Skeletal muscle cell (primary cell): ENCODE results near the gene ZNF735.
"Not testable (repeated sequence)": the region's sequence is repeated elsewhere in the genome, so short reads cannot be mapped to it uniquely, and the experiment has no call there.

Experiments used
- DNase-seq: peaks from one replicate; pipeline ENCODE4 v3.0.0-alpha.2; 2010; ENCODE audit warnings: low read depth
- H3K4me3 ChIP-seq: 2 replicates; pipeline ENCODE4 v1.5.1; 2011; ENCODE audit warnings: low read depth, mild to moderate bottlenecking, control low read depth, low read length, moderate library complexity

ZNF735 gene

DNA sequence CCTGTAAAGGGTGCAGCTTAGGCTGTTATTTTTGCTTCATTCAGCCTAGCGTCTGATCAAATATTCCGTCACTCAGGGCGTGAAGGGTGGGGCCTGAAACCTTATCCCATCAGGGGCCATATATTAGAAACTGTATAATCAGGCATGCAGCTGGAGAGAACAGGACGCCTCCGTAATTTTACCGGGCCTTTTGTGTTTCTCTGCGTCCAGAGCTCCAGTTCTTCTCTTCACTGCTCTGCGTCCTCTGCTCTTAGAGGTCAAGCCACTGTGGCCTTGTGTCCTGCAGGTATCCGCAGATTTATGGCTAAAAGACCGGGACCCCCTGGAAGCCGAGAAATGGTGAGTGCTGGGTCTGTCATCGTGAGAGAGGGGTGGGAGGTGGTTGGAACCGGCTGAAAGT is at the start of gene ZNF735:
Gene ZNF735, plus strand, starts transcription at position 301 of the 400 bp plus-strand sequence. Its CDS starts 0 bp downstream, at position 301.
- DNase-seq: no peak
- H3K4me3 ChIP-seq: no peak within 1 kb of the TSS

- DNase-seq, H3K4me3 ChIP-seq: not testable (repeated sequence)
Observed at GRCh38 chr7:64170974-64171373, 36.0 kb upstream of the ZNF735 start.

GRCh38 chr7:64174328-64174727 is 32.7 kb upstream of the ZNF735 start:
- no peak for DNase-seq
- no peak overlapping the region for H3K4me3 ChIP-seq

- no peak overlapping the region for H3K4me3 ChIP-seq
- DNase-seq: no peak
Observed at GRCh38 chr7:64174941-64175340, 32.1 kb upstream of the ZNF735 start.

DNA sequence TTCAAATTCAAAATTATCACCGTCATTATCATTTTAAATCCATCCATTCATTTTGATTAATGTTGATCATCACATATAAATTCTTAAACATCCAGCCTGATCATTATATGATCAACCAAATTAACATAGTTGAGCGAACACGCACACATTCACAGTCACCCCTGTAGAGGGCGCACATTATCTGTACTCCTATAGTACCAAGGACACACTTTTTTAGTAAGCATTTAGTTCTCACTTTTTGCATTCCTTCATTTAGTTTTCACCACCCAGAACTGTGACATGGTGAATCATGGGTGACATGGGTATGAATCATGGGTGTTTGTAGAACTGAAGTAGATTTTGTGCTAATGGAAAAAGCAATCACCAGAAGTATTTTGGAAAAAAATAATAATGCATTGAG is 26.0 kb upstream of the ZNF735 start:
- no peak overlapping the region for H3K4me3 ChIP-seq
- DNase-seq: no peak

GRCh38 chr7:64181586-64181985 is 25.4 kb upstream of the ZNF735 start:
- DNase-seq: no peak
- no peak overlapping the region for H3K4me3 ChIP-seq

- DNase-seq: no peak
- no peak overlapping the region for H3K4me3 ChIP-seq
Observed at GRCh38 chr7:64182036-64182790, 24.8 kb upstream of the ZNF735 start.

- DNase-seq: no peak
Observed at GRCh38 chr7:64183126-64183742, 23.8 kb upstream of the ZNF735 start.

DNA sequence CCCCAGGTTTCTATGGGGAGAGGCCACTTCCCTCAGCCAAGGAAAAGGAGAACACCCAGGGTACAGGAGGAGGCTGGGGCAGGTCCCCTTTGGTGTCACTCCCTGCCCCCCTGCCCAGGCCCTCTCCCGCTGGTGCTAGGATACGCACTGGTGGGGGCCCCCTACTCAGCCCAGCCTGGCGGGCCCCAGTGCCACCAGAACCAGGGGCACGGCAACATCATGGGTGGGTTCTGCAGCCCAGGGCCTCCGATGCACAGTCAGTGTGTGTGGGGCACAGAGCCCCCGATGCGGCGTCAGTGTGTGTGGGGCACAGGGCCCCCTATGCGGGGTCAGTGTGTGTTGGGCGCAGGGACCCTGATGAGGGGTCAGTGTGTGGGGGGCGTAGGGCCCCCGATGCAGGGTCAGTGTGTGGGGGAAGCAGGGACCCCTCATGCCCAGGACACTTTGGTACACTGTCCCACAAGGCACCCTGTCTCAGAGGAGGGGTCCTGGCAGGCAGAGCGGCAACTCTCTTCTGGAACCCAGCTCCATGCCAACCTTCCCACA is 23.1 kb upstream of the ZNF735 start:
- no peak overlapping the region for H3K4me3 ChIP-seq
- DNase-seq: no peak

More at GRCh38 chr7:64183126-64183742, 23.8 kb upstream of the ZNF735 start:
- H3K4me3 ChIP-seq: no peak overlapping the region

- DNase-seq: no peak
- H3K4me3 ChIP-seq: no peak overlapping the region
Observed at GRCh38 chr7:64184376-64184775, 22.6 kb upstream of the ZNF735 start.

DNA sequence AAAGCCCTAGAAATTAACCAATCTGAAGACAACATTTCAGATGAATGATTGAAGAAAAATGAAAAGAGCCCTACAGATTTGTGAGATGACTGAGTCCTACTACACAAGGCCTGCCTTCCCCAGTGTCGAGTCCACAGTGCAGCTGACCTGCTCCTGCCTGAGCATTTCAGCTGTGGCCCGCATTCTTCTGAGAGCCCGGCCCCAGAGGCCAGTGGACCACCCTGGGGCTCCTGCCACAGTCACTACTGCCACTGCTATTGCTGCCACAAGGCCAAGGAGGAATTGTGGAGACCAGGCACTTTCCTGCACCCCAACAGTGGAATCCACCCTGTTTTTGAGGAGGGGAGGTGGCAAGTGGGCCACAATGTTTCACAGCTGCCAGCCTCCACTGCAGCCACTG is 19.6 kb upstream of the ZNF735 start:
- H3K4me3 ChIP-seq: no peak overlapping the region
- DNase-seq: no peak

DNA sequence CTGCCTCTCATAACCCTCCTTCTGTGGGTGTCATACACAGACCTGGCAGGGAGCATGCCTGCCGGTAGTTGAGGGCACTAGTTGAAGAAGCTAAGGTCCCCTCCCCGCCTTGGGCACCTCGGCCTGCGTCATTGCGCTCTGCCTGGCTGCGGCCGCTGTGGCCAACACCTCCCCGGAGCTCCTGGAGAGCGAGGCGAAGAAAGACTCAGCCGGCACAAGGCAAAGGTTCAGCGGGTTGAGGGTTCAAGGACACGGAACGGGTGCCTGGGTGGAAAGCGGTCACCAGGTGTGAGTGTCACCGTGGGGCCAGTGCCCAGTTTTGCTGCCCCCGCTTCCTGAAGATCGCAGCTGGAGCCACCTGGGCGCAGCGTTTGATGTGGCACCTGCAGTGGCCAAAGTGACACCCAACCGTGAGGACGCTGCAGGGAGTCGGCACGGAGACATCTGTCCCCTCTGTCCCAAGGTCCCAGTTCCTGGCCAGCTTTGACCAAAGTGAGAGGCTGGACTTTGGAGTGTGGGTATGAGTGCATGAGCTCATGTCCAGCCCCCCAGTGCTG is 14.8 kb upstream of the ZNF735 start:
- H3K4me3 ChIP-seq: no peak overlapping the region
- no peak for DNase-seq

- no peak for DNase-seq
- no peak overlapping the region for H3K4me3 ChIP-seq
Observed at GRCh38 chr7:64192775-64193174, 14.2 kb upstream of the ZNF735 start.

DNA sequence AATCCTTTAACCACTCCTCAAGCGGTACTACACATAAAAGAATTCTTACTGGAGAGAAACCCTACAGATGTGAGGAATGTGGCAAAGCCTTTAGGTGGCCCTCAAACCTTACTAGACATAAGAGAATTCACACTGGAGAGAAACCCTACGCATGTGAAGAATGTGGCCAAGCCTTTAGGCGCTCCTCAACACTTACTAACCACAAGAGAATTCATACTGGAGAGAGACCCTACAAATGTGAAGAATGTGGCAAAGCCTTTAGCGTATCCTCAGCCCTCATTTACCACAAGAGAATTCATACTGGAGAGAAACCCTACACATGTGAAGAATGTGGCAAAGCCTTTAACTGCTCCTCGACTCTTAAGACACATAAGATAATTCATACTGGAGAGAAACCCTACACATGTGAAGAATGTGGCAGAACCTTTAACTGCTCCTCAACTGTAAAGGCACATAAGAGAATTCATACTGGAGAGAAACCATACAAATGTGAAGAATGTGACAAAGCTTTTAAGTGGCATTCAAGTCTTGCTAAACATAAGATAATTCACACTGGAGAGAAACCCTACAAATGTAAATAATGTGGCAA is 12.8 kb downstream of the ZNF735 start:
- not testable (repeated sequence) for H3K4me3 ChIP-seq

GRCh38 chr7:64223366-64223765 is 16.4 kb downstream of the ZNF735 start:
- no peak for DNase-seq
- H3K4me3 ChIP-seq: no peak overlapping the region

More for the DNA sequence above, 12.8 kb downstream of the ZNF735 start:
- DNase-seq: not testable (repeated sequence)

DNA sequence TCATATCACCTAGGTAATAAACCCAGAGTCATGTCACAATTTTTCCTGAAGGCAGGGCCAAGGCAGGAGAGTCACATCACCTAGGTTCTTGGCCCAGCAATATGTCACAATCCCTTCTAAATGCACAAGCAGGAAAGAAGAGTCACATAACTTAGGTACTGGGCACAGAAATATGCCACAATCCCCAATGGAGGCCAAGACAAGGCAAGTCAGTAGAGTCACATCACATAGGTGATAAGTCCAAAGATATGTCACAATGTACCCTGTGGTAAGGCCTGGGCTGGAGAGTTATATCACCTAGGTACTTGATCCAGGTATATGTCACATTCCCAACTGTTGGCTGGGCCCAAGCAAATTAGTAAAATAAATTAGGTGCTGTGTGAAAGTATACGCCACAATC is 21.2 kb downstream of the ZNF735 start, which contains the start of gene ZNF679:
Gene ZNF679, plus strand, starts transcription at position 301 of the 400 bp plus-strand sequence. CDS start 20,644 bp downstream, outside the sequence.
- H3K4me3 ChIP-seq, DNase-seq: not testable (repeated sequence)

DNA sequence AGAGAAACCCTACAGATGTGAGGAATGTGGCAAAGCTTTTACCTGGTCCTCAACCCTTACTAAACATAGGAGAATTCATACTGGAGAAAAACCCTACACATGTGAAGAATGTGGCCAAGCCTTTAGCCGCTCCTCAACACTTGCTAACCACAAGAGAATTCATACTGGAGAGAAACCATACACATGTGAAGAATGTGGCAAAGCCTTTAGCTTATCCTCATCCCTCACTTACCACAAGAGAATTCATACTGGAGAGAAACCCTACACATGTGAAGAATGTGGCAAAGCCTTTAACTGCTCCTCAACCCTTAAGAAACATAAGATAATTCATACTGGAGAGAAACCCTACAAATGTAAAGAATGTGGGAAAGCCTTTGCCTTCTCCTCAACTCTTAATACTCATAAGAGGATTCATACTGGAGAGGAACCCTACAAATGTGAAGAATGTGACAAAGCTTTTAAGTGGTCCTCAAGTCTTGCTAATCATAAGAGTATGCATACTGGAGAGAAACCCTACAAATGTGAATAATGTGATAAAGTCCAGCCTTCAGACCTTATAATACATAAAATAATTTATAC is 59.4 kb downstream of the ZNF735 start:
- no peak overlapping the region for H3K4me3 ChIP-seq
- DNase-seq: no peak
